HG03558 (cell line): ENCODE measurements around the gene SSNA1.

Experiments used
- ATAC-seq: cut with Tn5 transposase; IDR thresholded peaks from one replicate; pipeline ENCODE4 v1.9.1; 2021; ENCODE audit warnings: moderate number of reproducible peaks; ENCODE audit not compliant: unreplicated experiment; ENCODE audit errors: extremely low read depth

Gene SSNA1

DNA sequence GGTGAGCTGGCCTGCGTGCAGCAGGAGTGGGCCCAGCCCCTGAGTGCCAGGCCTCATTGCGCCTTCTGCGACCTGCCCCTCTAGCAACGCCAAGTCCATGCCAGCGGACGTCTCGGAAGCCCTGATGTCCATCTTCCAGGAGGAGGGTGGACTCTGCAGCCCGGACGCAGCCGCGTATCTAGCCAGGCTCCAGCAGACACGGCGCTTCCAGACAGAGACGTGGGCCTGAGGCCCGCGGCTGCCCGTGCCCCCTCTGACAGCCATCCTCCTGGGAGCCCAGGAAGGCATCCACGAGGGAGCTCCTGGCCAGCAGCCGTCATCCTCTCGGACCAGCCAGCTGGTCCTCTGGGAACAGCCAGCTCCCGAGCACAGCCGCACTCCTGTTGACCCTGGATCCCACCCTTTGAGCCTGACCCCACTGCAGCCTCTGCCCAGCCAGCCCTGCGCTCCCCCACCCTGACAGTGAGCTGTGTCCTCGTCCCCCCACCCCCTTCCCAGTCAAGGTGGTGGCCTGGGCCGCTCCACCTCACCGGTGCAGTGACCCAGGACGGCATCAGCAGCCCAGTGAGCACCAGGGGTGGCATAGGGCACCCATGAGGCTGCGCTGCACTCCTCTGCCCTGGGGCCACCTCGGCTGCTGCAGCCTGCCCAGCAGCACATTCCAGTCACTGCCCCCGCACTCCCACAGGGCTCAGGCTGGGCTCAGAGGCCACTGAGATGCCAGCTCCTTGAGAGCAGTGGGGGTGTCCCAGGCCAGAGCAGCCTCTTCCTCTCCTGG, 27.9 kb downstream of the SSNA1 start:
- ATAC-seq, result no peak

- no peak for ATAC-seq
These were observed 29.1 kb downstream of the SSNA1 start for GRCh38 chr9:137217276-137218211.

- no peak for ATAC-seq
These were observed 29.8 kb downstream of the SSNA1 start for GRCh38 chr9:137218212-137218753.

- no peak for ATAC-seq
These were observed 30.3 kb downstream of the SSNA1 start for GRCh38 chr9:137218754-137219271.

- ATAC-seq, result no peak
These were observed 31.4 kb downstream of the SSNA1 start for GRCh38 chr9:137219757-137220316.

- ATAC-seq, result no peak
These were observed 32.0 kb downstream of the SSNA1 start for GRCh38 chr9:137220317-137221094.

DNA sequence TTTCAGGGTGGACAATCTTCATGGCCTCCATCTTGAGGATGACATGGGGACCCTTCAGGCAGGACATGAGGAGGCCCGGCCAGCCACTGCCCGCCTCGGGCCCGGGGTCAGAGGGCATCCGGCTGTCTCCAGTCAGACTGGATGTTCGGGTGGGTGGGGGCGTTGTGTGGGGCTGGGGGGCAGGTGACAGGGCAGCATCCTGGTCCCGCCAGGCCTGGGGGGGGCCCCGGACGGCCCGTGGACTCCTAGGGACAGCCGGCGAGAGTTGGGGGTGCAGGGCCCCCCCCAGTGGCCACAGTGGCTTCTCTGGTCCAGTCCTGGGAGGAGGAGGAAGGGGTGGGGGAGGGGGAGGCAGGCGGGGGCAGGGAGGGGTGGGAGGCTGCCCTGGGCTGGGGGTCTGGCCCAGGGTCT, 32.6 kb downstream of the SSNA1 start:
- ATAC-seq, result no peak

GRCh38 chr9:137221506-137222111, 33.1 kb downstream of the SSNA1 start:
- no peak for ATAC-seq

- no peak for ATAC-seq
These were observed 34.0 kb downstream of the SSNA1 start, which contains the start of gene RNF208 for GRCh38 chr9:137222190-137223077. TSS of gene RNF208 (minus strand) at chr9:137222240. CDS start at chr9:137221212, 1,028 bp downstream.

GRCh38 chr9:137223078-137223970, 34.8 kb downstream of the SSNA1 start:
- ATAC-seq, result peak; percentile 57

- no peak for ATAC-seq
These were observed 36.6 kb downstream of the SSNA1 start, which contains the start of gene CYSRT1 for GRCh38 chr9:137224830-137225694. TSS of gene CYSRT1 (plus strand) at chr9:137225174. CDS start at chr9:137225622, 448 bp downstream.

DNA sequence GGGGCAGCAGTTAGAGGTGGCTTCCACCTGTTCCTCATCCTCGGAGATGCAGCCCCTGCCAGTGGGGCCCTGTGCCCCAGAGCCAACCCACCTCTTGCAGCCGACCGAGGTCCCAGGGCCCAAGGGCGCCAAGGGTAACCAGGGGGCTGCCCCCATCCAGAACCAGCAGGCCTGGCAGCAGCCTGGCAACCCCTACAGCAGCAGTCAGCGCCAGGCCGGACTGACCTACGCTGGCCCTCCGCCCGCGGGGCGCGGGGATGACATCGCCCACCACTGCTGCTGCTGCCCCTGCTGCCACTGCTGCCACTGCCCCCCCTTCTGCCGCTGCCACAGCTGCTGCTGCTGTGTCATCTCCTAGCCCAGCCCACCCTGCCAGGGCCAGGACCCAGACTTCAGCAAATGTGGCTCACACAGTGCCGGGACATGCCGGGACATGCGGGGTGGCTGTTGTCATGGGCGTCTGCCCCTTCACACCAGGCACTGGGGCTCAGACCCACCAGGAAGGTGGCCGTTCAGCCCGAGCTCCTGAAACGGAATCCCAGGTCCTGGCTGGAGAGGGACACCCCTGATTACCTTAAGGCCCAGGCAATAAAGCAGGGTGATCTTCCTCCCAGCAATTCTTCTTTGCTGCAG, 37.3 kb downstream of the SSNA1 start:
- no peak for ATAC-seq

GRCh38 chr9:137226338-137227053, 38.0 kb downstream of the SSNA1 start:
- ATAC-seq, result no peak

GRCh38 chr9:137227054-137227852, 38.8 kb downstream of the SSNA1 start, which contains the start of gene RNF224:
TSS of gene RNF224 (plus strand) at chr9:137227502. CDS start at chr9:137228336, 834 bp downstream.
- no peak for ATAC-seq
